22Rv1 (cell line): ENCODE measurements around the gene ACSS2.
A peak's percentile ranks its signal among the peaks of the same experiment; 100 is the strongest.
"Not testable (repeated sequence)": the region's sequence is repeated elsewhere in the genome, so short reads cannot be mapped to it uniquely, and the experiment has no call there.

Experiments used
- H3K27ac ChIP-seq: fragments of 450-650 bp; 2 replicates; pipeline ENCODE4 v1.5.1; 2017
- ZFX ChIP-seq: fragments of 450-650 bp; IDR thresholded peaks from 2 replicates; pipeline ENCODE4 v1.6.1; 2017; ENCODE audit warnings: antibody characterized with exemption, borderline replicate concordance
- TF ChIP-seq, protein P1 (sequence below): fragments of 450-650 bp; IDR thresholded peaks from 2 replicates; pipeline ENCODE4 v1.5.1; 2017; ENCODE audit warnings: mild to moderate bottlenecking

The ACSS2 gene

DNA sequence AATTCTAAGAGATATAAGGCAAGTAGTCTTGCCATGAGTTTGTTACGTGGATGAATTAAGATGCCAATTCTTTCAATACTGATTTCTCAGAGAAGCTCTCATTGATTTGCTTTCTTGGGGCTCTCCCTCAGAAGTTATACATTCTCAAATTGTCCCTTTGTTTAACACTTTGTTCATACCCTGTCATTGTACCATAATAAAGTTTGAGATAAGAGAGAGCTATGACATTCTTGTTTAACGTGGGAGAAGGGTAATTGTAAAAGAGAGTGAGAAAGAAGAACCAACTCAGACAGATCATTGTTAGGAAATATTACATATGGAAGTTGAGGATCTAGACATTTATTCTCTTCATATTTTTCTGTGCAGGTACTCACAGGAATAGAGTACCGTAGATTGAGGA, 19.1 kb downstream of the ACSS2 start:
- TF ChIP-seq, protein P1, sequence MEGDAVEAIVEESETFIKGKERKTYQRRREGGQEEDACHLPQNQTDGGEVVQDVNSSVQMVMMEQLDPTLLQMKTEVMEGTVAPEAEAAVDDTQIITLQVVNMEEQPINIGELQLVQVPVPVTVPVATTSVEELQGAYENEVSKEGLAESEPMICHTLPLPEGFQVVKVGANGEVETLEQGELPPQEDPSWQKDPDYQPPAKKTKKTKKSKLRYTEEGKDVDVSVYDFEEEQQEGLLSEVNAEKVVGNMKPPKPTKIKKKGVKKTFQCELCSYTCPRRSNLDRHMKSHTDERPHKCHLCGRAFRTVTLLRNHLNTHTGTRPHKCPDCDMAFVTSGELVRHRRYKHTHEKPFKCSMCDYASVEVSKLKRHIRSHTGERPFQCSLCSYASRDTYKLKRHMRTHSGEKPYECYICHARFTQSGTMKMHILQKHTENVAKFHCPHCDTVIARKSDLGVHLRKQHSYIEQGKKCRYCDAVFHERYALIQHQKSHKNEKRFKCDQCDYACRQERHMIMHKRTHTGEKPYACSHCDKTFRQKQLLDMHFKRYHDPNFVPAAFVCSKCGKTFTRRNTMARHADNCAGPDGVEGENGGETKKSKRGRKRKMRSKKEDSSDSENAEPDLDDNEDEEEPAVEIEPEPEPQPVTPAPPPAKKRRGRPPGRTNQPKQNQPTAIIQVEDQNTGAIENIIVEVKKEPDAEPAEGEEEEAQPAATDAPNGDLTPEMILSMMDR: no peak
- no peak for TF ChIP-seq ZFX

DNA sequence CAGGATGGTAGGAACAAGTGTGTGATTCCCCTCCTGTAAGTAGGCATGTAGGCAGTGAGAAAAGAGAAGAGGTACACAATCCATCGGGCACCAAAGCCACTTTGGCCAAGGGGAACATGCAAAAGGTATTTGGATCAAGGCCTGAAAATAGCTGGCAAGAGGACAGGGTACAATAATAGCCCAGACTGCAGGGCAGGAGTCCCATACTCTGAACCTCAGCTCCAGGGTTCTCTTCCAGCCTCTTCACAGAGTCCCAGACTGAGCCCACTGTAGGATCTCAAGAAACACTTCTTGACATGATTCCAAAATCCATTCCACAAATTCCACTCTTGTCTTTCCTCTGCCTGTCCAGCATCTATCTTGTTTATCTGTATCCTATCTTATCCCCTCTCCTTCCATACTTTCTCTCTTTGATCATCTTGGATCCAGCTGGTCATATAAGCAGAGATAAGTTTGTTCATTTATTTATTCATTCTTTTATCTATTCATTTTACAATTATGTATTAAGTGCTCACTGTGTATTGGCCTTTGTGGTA, 19.7 kb downstream of the ACSS2 start:
- H3K27ac ChIP-seq: no peak overlapping the region
- TF ChIP-seq, protein P1: no peak
- TF ChIP-seq ZFX: no peak

More for the DNA sequence above, 19.1 kb downstream of the ACSS2 start:
- H3K27ac ChIP-seq: no peak overlapping the region

DNA sequence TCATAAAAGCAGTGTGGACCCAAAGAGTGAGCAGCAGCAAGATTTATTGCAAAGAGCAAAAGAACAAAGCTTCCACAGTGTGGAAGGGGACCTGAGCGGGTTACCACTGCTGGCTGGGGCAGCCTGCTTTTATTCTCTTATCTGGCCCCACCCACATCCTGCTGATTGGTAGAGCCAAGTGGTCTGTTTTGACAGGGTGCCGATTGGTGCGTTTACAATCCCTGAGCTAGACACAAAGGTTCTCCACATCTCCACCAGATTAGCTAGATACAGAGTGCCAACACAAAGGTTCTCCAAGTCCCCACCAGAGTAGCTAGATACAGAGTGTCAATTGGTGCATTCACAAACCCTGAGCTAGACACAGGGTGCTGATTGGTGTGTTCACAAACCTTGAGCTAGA, 21.7 kb downstream of the ACSS2 start:
- H3K27ac ChIP-seq: not testable (repeated sequence)

DNA sequence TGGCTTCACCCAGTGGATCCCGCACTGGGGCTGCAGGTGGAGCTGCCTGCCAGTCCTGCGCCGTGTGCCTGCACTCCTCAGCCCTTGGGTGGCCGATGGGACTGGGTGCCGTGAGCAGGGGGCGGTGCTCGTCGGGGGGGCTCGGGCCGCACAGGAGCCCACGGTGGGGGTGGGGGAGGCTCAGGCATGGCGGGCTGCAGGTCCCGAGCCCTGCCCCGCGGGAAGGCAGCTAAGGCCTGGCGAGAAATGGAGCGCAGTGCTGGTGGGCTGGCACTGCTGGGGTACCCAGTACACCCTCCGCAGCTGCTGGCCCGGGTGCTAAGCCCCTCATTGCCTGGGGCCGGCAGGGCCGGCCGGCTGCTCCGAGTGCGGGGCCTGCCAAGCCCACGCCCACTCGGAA, 22.3 kb downstream of the ACSS2 start:
- not testable (repeated sequence) for H3K27ac ChIP-seq

DNA sequence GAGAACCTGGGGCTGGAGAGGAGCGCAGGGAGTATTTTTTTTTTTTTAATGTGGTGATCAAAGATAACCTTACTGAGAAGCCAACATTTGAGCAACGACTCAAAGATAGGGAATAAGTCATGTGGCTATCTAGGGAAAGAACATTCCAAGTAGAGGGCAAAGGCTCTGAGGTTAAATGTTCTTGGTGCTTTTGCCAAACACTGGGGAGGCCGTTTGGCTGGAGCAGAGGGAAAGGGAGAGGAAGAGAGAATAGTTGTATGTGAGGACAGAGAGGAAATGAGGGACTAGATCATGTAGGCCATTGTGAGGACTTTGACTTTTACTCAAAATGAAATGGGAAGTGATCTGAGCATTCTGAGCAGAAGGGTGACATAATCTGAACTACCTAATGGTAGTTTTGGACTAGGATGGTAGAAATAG, 27.8 kb downstream of the ACSS2 start:
- H3K27ac ChIP-seq: no peak overlapping the region
- TF ChIP-seq ZFX: no peak
- TF ChIP-seq, protein P1: no peak

DNA sequence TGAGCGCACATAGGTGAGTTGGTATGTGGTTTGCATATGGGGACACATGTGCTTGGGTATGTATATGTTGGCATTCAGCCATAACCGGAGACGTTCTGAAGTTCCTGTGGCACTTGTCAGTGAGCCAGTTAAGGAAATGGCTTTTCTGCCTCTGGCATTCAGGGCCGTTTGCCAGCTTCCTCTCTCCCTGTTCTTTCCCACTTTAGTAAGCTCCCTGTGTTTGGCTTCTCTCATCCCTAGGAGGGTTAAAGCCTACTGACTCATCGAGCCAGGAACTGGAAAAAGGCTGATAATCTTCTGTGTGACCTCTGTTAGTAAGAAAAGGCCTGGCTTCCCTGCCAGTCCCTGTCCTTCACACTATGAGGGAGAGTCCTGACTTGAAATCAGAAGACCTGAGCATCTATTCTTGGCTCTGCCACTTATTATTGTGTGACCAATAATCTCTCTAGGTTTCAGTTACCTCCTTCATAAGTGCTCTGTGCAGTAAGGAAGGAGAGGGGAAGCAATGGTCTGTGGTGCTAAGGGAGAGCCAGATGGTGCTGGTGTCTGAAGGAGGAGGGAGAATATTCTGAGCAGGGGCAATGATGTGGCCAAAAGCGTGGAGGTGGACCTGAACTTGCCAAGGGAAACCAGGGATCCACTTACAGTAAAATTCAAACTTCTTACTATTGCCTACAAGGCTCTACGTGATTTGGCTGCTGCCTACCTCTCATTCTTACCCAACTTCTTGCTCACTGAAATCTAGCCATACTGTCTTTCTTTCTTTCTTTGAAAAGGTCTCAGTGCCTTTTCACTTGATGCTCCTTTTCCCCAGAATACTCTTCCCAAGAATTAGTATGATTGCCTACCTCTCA, 31.4 kb downstream of the ACSS2 start:
- H3K27ac ChIP-seq: peak overlapping the region; percentile 89
- no peak for TF ChIP-seq ZFX
- TF ChIP-seq, protein P1: no peak

DNA sequence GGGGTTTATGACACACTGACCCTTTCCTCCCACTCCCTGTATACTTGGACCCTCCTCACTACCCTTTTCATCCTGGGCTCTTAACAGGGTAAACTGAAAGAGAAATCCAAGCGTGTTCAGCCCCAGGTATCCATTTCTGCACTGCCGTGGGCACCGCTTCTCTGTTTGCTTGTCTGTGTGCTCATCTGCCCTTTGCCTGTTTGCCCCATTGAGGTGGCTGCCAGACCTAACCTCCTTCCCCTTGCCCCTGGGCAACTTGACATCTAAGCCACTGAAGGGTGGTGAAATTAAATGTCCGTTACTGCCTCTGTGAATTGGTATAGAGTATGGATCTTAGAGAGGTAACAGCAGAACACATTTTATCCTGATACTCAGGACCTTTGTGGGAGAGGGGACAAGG, 38.7 kb downstream of the ACSS2 start:
- TF ChIP-seq, protein P1: no peak
- TF ChIP-seq ZFX: no peak
- H3K27ac ChIP-seq: no peak overlapping the region

DNA sequence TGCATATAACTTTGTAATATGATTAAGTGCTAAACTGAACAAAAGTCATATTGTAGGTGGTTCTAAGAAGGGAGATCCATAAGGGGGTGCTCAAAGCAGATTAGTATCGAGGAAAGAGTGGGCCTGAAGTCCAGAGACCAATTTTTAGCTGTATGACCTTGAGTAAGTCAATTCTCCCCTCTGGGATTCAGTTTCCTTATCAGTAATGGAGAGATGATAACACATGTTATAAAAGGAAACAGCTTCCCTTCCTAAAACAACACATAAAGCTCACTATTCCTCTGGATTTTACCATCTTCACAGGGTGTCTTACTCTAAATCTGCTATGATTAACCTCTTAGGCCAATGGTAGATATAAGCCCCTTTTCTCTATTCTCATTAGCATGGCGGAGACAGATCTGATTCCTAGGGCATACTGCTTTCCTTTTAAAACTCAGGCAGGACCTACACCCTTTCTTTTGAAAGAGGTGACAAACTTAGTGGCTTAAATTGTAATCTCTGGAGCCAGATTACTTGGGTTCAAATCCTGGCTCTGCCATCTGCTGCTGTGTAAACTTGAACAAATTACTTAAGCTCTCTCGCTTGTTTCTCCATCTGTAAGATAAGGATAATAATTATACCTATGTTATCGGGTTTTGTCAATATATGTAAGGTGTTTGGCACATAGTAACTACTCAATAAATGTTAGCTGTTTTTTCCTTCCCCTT, 39.5 kb downstream of the ACSS2 start:
- no peak overlapping the region for H3K27ac ChIP-seq
- TF ChIP-seq, protein P1: no peak
- no peak for TF ChIP-seq ZFX
